IMR-90 (cell line): Measurements from ENCODE around the gene DZANK1. TPM values are rescaled to one million over a fixed set of nuclear protein-coding genes. Genes with fewer than 3 reads are reported as not detected.

Experiments used
- ATAC-seq: fragments of 200-7000 bp; cut with Tn5 transposase; 2 replicates; pipeline ENCODE4 v1.9.1; 2020; ENCODE audit warnings: low read depth, mild to moderate bottlenecking, moderate library complexity
- BruUV-seq: library from RNA; stranded (reverse); fragments of 400-500 nt; replicated peaks from 2 replicates; lab custom pipeline; 2021; lab: Mats Ljungman, UMichigan
- CTCF ChIA-PET: fragments of 300-600 bp; formaldehyde crosslinking; extraction: SDS; loops from one replicate; lab custom pipeline; 2021; ENCODE audit warnings: antibody characterized with exemption; lab: Yijun Ruan, JAX
- POLR2A ChIA-PET: fragments of 300-600 bp; sonication (Branson Sonifier 250); formaldehyde crosslinking; loops from one replicate; lab custom pipeline; 2022; ENCODE audit warnings: antibody characterized with exemption; ENCODE audit not compliant: unreplicated experiment; lab: Charles Lee
- DNase-seq: peaks from one replicate; pipeline ENCODE4 v3.0.0; 2013
- H2AFZ ChIP-seq: replicated peaks from 2 replicates; pipeline ENCODE3; 2013; ENCODE audit warnings: low read length, mild to moderate bottlenecking; ENCODE audit not compliant: poor library complexity
- H2AK5ac ChIP-seq: 2 replicates; pipeline ENCODE4 v1.6.1; 2013; ENCODE audit warnings: low read depth, low read length, inconsistent platforms
- H2AK9ac ChIP-seq: replicated peaks from 2 replicates; pipeline ENCODE3; 2013; ENCODE audit warnings: mild to moderate bottlenecking, low read depth, low read length, moderate library complexity; ENCODE audit not compliant: poor library complexity
- H2BK120ac ChIP-seq: 2 replicates; pipeline ENCODE4 v1.6.1; 2013; ENCODE audit warnings: low read depth, low read length, inconsistent platforms
- H2BK15ac ChIP-seq: 3 replicates; pipeline ENCODE4 v1.6.1; 2013; ENCODE audit warnings: low read depth, low read length, inconsistent platforms
- H2BK20ac ChIP-seq: 2 replicates; pipeline ENCODE4 v1.6.1; 2013; ENCODE audit warnings: low read depth, mild to moderate bottlenecking, inconsistent platforms, low read length, moderate library complexity
- H2BK5ac ChIP-seq: 2 replicates; pipeline ENCODE4 v1.6.1; 2013; ENCODE audit warnings: mild to moderate bottlenecking, low read depth, low read length, inconsistent platforms; ENCODE audit not compliant: poor library complexity, severe bottlenecking
- H3K14ac ChIP-seq: replicated peaks from 2 replicates; pipeline ENCODE4 v1.6.1; 2013; ENCODE audit warnings: low read depth, low read length, inconsistent platforms
- H3K18ac ChIP-seq: 2 replicates; pipeline ENCODE4 v1.6.1; 2013; ENCODE audit warnings: low read depth, low read length, control low read depth
- H3K23ac ChIP-seq: 2 replicates; pipeline ENCODE4 v1.6.1; 2013; ENCODE audit warnings: low read depth, low read length, inconsistent platforms
- H3K27ac ChIP-seq: 2 replicates; pipeline ENCODE4 v1.5.1; 2013; ENCODE audit warnings: mild to moderate bottlenecking, control low read depth, low read length; ENCODE audit not compliant: insufficient read depth
- H3K27me3 ChIP-seq: 2 replicates; pipeline ENCODE4 v1.6.1; 2013; ENCODE audit warnings: low read length; ENCODE audit not compliant: control insufficient read depth, insufficient read depth
- H3K36me3 ChIP-seq: 2 replicates; pipeline ENCODE4 v1.6.1; 2013; ENCODE audit warnings: low read length, mixed read lengths; ENCODE audit not compliant: control insufficient read depth, insufficient read depth
- H3K4ac ChIP-seq: 2 replicates; pipeline ENCODE4 v1.6.1; 2013; ENCODE audit warnings: low read depth, low read length, inconsistent platforms
- H3K4me1 ChIP-seq: 2 replicates; pipeline ENCODE4 v1.6.1; 2013; ENCODE audit warnings: low read length, mixed read lengths; ENCODE audit not compliant: control insufficient read depth, insufficient read depth
- H3K4me2 ChIP-seq: 2 replicates; pipeline ENCODE4 v1.6.1; 2013; ENCODE audit warnings: low read depth, mild to moderate bottlenecking, control low read depth, low read length, moderate library complexity
- H3K4me3 ChIP-seq: 2 replicates; pipeline ENCODE4 v1.5.1; 2013; ENCODE audit warnings: low read depth, mild to moderate bottlenecking, control low read depth, low read length, moderate library complexity; ENCODE audit not compliant: insufficient read depth
- H3K56ac ChIP-seq: 2 replicates; pipeline ENCODE4 v1.6.1; 2013; ENCODE audit warnings: low read length, inconsistent platforms; ENCODE audit not compliant: insufficient read depth; ENCODE audit errors: extremely low read depth
- H3K79me1 ChIP-seq, 2 experiments: 2 replicates each; pipeline ENCODE4 v1.6.1; 2013; ENCODE audit warnings: low read length in 2 of 2, inconsistent platforms in 1 of 2, low read depth in 1 of 2
- H3K9ac ChIP-seq: 2 replicates; pipeline ENCODE4 v1.6.1; 2013; ENCODE audit warnings: low read depth, low read length, control low read depth
- H3K9me1 ChIP-seq: 2 replicates; pipeline ENCODE4 v1.6.1; 2013; ENCODE audit warnings: low read length, inconsistent platforms; ENCODE audit not compliant: insufficient read depth
- H3K9me3 ChIP-seq: 2 replicates; pipeline ENCODE4 v1.6.1; 2013; ENCODE audit warnings: low read length; ENCODE audit not compliant: control insufficient read depth, insufficient read depth
- H4K20me1 ChIP-seq: 2 replicates; pipeline ENCODE4 v1.6.1; 2013; ENCODE audit warnings: low read length, inconsistent platforms; ENCODE audit not compliant: insufficient read depth
- H4K5ac ChIP-seq: 2 replicates; pipeline ENCODE4 v1.6.1; 2013; ENCODE audit warnings: mild to moderate bottlenecking, low read depth, low read length, control low read depth
- H4K8ac ChIP-seq, 2 experiments: 2 replicates each; pipeline ENCODE4 v1.6.1; 2013; ENCODE audit warnings: low read depth in 2 of 2, low read length in 2 of 2, control low read depth in 1 of 2, inconsistent platforms in 1 of 2
- H4K91ac ChIP-seq: 2 replicates; pipeline ENCODE4 v1.6.1; 2013; ENCODE audit warnings: low read depth, low read length, inconsistent platforms; ENCODE audit not compliant: insufficient read depth
- FOS ChIP-seq: fragments of 150-350 bp; IDR thresholded peaks from 2 replicates; pipeline ENCODE4 v1.6.1; 2016; ENCODE audit warnings: low read depth, low read length
- MAZ ChIP-seq: IDR thresholded peaks from 2 replicates; pipeline ENCODE4 v1.6.1; 2012; ENCODE audit warnings: low read depth, mild to moderate bottlenecking, low read length, improper control_type of control experiment, moderate library complexity, borderline replicate concordance
- MXI1 ChIP-seq: IDR thresholded peaks from 2 replicates; pipeline ENCODE4 v1.6.1; 2012; ENCODE audit warnings: low read depth, mild to moderate bottlenecking, low read length, moderate library complexity, borderline replicate concordance
- WGBS, 2 experiments: methylation state at CpG; one replicate each; pipeline versions ENCODE4 v1.1.5 to v1.1.7; 2013; ENCODE audit warnings: missing lambda C conversion rate in 2 of 2; ENCODE audit not compliant: insufficient read length in 1 of 2; ENCODE audit errors: extremely low coverage in 2 of 2; 5-methylcytosine and 5-hydroxymethylcytosine counted together
- dilution Hi-C: fragments of 300-500 bp; cut with HindIII; formaldehyde crosslinking; loops from one replicate; pipeline ENCODE4 v1.14.3; 2018; ENCODE audit warnings: low sequenced_read_pairs; ENCODE audit not compliant: unreplicated experiment
- in situ Hi-C: fragments of 300-500 bp; cut with MboI; formaldehyde crosslinking; loops from 3 replicates; pipeline ENCODE4 v1.14.3; 2019; ENCODE audit warnings: low sequenced_read_pairs, inconsistent platforms, mixed read lengths
- intact Hi-C: fragments of 100-400 bp; cut with micrococcal nuclease; formaldehyde crosslinking; loops from 2 replicates; pipeline ENCODE4 v1.10.0; 2022
- polyA plus RNA-seq, 3 experiments: library from polyadenylated mRNA; depleted of rRNA; stranded (reverse); fragments of >200 nt; gene quantifications; 2 replicates each; pipeline ENCODE4 v1.2.3, GENCODE V29; 2012; ENCODE audit warnings: low replicate concordance in 1 of 3
- total RNA-seq: library from RNA; depleted of rRNA; stranded (reverse); fragments of >200 nt; gene quantifications from 2 replicates; pipeline ENCODE4 v1.2.3, GENCODE V29; 2012
- TF ChIP-seq, protein P1 (sequence below): fragments of 150-350 bp; IDR thresholded peaks from 2 replicates; pipeline ENCODE4 v1.6.1; 2017; ENCODE audit warnings: mild to moderate bottlenecking, antibody characterized with exemption, low read length, low read depth

The DZANK1 gene
- total and polyA plus RNA-seq, 2 of the 4 experiments (the other 2 are of a cell fraction), result 0.54 to 1.1 TPM

DNA sequence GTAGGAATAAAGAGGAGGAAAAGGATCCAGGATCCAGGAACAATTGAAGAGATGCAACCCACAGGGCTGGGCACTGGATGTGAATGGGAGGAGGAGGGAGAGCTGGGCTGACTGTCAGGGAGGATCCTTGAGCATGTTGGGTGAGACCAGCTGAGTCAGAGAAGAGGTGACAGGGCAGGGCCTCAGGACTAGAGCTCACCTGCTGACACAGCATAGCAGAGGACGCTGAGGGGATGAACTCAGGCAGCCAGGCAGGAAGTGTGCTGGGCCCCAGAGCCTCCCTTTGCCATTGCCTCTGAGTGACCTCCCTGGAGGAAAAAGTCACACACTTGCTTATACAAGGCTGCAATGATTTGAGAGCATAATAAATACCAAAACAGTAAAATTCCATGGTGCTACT, 106.2 kb downstream of the DZANK1 start:
- no CpG with 5 or more reads among the region's 1 CpG for WGBS, 2 experiments
- no peaks in the 10 kb centered on the region for H3K4me1 ChIP-seq
- H4K20me1 ChIP-seq, result no peaks in the 10 kb centered on the region
- no peak overlapping the region for H2BK20ac ChIP-seq
- H4K91ac ChIP-seq, result no peak overlapping the region
- no TSS peak for BruUV-seq
- H3K79me1 ChIP-seq, result no peaks in the 10 kb centered on the region
- ATAC-seq (no peak), DNase-seq (no peak)
- no peak overlapping the region for H3K9ac ChIP-seq
- no peak overlapping the region for H2AK5ac ChIP-seq
- no peak overlapping the region for H2AK9ac ChIP-seq
- H3K27me3 ChIP-seq, result no peaks in the 10 kb centered on the region; the same call in 1 of the 2 replicates
- H3K4me2 ChIP-seq, result no peak overlapping the region
- dilution Hi-C loops, result no loop called here
- in situ Hi-C loops, result no loop called here
- no peak overlapping the region for H3K4me3 ChIP-seq
- CTCF ChIA-PET, result no interaction called here
- intact Hi-C loops, result no loop called here
- no peak overlapping the region for H3K14ac ChIP-seq
- no peak overlapping the region for H4K8ac ChIP-seq
- TF ChIP-seq MAZ (no peak), MXI1 (no peak), FOS (no peak)
- TF ChIP-seq, protein P1, sequence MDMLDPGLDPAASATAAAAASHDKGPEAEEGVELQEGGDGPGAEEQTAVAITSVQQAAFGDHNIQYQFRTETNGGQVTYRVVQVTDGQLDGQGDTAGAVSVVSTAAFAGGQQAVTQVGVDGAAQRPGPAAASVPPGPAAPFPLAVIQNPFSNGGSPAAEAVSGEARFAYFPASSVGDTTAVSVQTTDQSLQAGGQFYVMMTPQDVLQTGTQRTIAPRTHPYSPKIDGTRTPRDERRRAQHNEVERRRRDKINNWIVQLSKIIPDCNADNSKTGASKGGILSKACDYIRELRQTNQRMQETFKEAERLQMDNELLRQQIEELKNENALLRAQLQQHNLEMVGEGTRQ, result no peak
- H3K56ac ChIP-seq, result no peak overlapping the region
- POLR2A ChIA-PET, result no interaction called here
- H3K9me1 ChIP-seq, result no peaks in the 10 kb centered on the region
- H3K9me3 ChIP-seq, result no peaks in the 10 kb centered on the region
- H3K18ac ChIP-seq, result no peak overlapping the region
- no peak overlapping the region for H3K23ac ChIP-seq
- H3K27ac ChIP-seq, result no peak overlapping the region
- H2BK120ac ChIP-seq, result no peak overlapping the region
- H2BK15ac ChIP-seq, result no peak overlapping the region
- H2AFZ ChIP-seq, result no peak overlapping the region
- H4K5ac ChIP-seq, result no peak overlapping the region
- H2BK5ac ChIP-seq, result no peak overlapping the region
- H3K4ac ChIP-seq, result no peak overlapping the region
- H3K36me3 ChIP-seq, result no peaks in the 10 kb centered on the region
